Loucy (cell line): ENCODE measurements around the gene OPRM1.

Source experiments
- H2AFZ ChIP-seq: fragments of 200-600 bp; sonication (generic); 2 replicates; pipeline ENCODE4 v1.6.0; 2016; ENCODE audit warnings: antibody characterized with exemption, mild to moderate bottlenecking, low read length, moderate library complexity
- H3F3A ChIP-seq: fragments of 200-600 bp; 2 replicates; pipeline ENCODE4 v1.6.0; 2016; ENCODE audit warnings: antibody characterized with exemption, low read depth, mild to moderate bottlenecking
- H3K27me3 ChIP-seq: fragments of 200-600 bp; sonication (generic); 2 replicates; pipeline ENCODE4 v1.6.1; 2014; ENCODE audit warnings: low read length, mild to moderate bottlenecking; ENCODE audit not compliant: insufficient read depth, poor library complexity, severe bottlenecking
- H3K36me3 ChIP-seq: fragments of 200-600 bp; sonication (generic); 2 replicates; pipeline ENCODE4 v1.6.1; 2016; ENCODE audit warnings: low read length; ENCODE audit not compliant: insufficient read depth
- H3K4me1 ChIP-seq: fragments of 200-600 bp; sonication (generic); 2 replicates; pipeline ENCODE4 v1.5.1; 2014; ENCODE audit warnings: low read length, mild to moderate bottlenecking; ENCODE audit not compliant: insufficient read depth, poor library complexity, severe bottlenecking
- H3K4me2 ChIP-seq: fragments of 200-600 bp; sonication (generic); 2 replicates; pipeline ENCODE4 v1.6.0; 2014; ENCODE audit warnings: antibody characterized with exemption, low read length, low read depth, mild to moderate bottlenecking; ENCODE audit not compliant: poor library complexity, severe bottlenecking
- H3K4me3 ChIP-seq: fragments of 200-600 bp; sonication (generic); 2 replicates; pipeline ENCODE4 v1.5.1; 2014; ENCODE audit warnings: low read length, mild to moderate bottlenecking, mixed read lengths; ENCODE audit not compliant: poor library complexity, severe bottlenecking
- H3K79me2 ChIP-seq: fragments of 200-600 bp; sonication (generic); 2 replicates; pipeline ENCODE4 v1.6.1; 2014; ENCODE audit warnings: low read length; ENCODE audit not compliant: insufficient read depth
- H3K9ac ChIP-seq: fragments of 200-600 bp; sonication (generic); 2 replicates; pipeline ENCODE4 v1.6.0; 2014; ENCODE audit warnings: mild to moderate bottlenecking, low read depth, low read length, moderate library complexity; ENCODE audit not compliant: poor library complexity, severe bottlenecking
- H3K9me2 ChIP-seq: fragments of 200-600 bp; sonication (generic); replicated peaks from 2 replicates; pipeline ENCODE4 v1.6.1; 2016; ENCODE audit warnings: low read depth, low read length, mixed read lengths
- H3K9me3 ChIP-seq: fragments of 200-600 bp; sonication (generic); 2 replicates; pipeline ENCODE4 v1.6.1; 2014; ENCODE audit warnings: mild to moderate bottlenecking, antibody characterized with exemption, low read length, low read depth; ENCODE audit not compliant: insufficient read depth
- H4K20me1 ChIP-seq: fragments of 200-600 bp; sonication (generic); 2 replicates; pipeline ENCODE4 v1.6.0; 2014; ENCODE audit warnings: antibody characterized with exemption, low read length, mild to moderate bottlenecking; ENCODE audit not compliant: insufficient read depth, poor library complexity, severe bottlenecking
- CTCF ChIP-seq: fragments of 200-600 bp; sonication (generic); conservative IDR thresholded peaks from 2 replicates; pipeline ENCODE4 v1.5.1; 2014; ENCODE audit warnings: mild to moderate bottlenecking, antibody characterized with exemption, low read length
- EZH2phosphoT487 ChIP-seq: fragments of 200-600 bp; IDR thresholded peaks from 2 replicates; pipeline ENCODE4 v1.6.1; 2018; ENCODE audit warnings: antibody characterized with exemption, mild to moderate bottlenecking, moderate library complexity, borderline replicate concordance

OPRM1 gene

GRCh38 chr6:154060076-154060475 lies 21.0 kb downstream of the OPRM1 start:
- no peaks in the 10 kb centered on the region for H3K36me3 ChIP-seq
- TF ChIP-seq EZH2phosphoT487: no peak
- no peak for TF ChIP-seq CTCF
- no peaks in the 10 kb centered on the region for H3K79me2 ChIP-seq
- no peaks in the 10 kb centered on the region for H4K20me1 ChIP-seq
- H3K9me3 ChIP-seq: no peaks in the 10 kb centered on the region
- no peaks in the 10 kb centered on the region for H3F3A ChIP-seq
- H3K4me3 ChIP-seq: no peak overlapping the region
- no peaks in the 10 kb centered on the region for H3K4me1 ChIP-seq
- no peak overlapping the region for H3K9ac ChIP-seq
- H2AFZ ChIP-seq: no peak overlapping the region
- no peak overlapping the region for H3K4me2 ChIP-seq
- H3K27me3 ChIP-seq: no peaks in the 10 kb centered on the region
- H3K9me2 ChIP-seq: no peaks in the 10 kb centered on the region

- no peak for TF ChIP-seq EZH2phosphoT487
- TF ChIP-seq CTCF: no peak
- Histone ChIP-seq H3K4me3 (no peak overlapping the region), H3K36me3 (no peaks in the 10 kb centered on the region), H3K27me3 (no peaks in the 10 kb centered on the region), H3K9me3 (no peaks in the 10 kb centered on the region), H3K79me2 (no peaks in the 10 kb centered on the region), H3K4me2 (no peak overlapping the region), H3K4me1 (no peaks in the 10 kb centered on the region), H3K9me2 (no peaks in the 10 kb centered on the region), H4K20me1 (no peaks in the 10 kb centered on the region), H2AFZ (no peak overlapping the region), H3K9ac (no peak overlapping the region), H3F3A (no peaks in the 10 kb centered on the region)
These were observed 31.0 kb downstream of the OPRM1 start for GRCh38 chr6:154070041-154070440.

- no peaks in the 10 kb centered on the region for H3K27me3 ChIP-seq
- H3F3A ChIP-seq: no peaks in the 10 kb centered on the region
- no peaks in the 10 kb centered on the region for H3K36me3 ChIP-seq
- no peak overlapping the region for H2AFZ ChIP-seq
- H4K20me1 ChIP-seq: no peaks in the 10 kb centered on the region
- no peaks in the 10 kb centered on the region for H3K9me2 ChIP-seq
- H3K4me1 ChIP-seq: no peaks in the 10 kb centered on the region
- TF ChIP-seq CTCF (no peak), EZH2phosphoT487 (no peak)
- H3K9me3 ChIP-seq: no peaks in the 10 kb centered on the region
- H3K4me3 ChIP-seq: no peak overlapping the region
- no peak overlapping the region for H3K9ac ChIP-seq
- H3K4me2 ChIP-seq: no peak overlapping the region
- H3K79me2 ChIP-seq: no peaks in the 10 kb centered on the region
These were observed 31.6 kb downstream of the OPRM1 start for GRCh38 chr6:154070657-154071056.
